Trophoblast cell (in vitro differentiated cells and primary cell): ENCODE measurements around the gene HRG.

Experiments
- DNase-seq, 2 donors: peaks; one replicate each; pipeline ENCODE4 v3.0.0-alpha.2; 2016
- H2AFZ ChIP-seq: 2 replicates; pipeline ENCODE4 v1.6.1; 2013; ENCODE audit warnings: low read length, moderate library complexity, mild to moderate bottlenecking; ENCODE audit not compliant: insufficient read depth, poor library complexity
- H2AK5ac ChIP-seq: 2 replicates; pipeline ENCODE4 v1.6.1; 2013; ENCODE audit warnings: mild to moderate bottlenecking, low read length
- H2BK120ac ChIP-seq: 2 replicates; pipeline ENCODE4 v1.6.1; 2013; ENCODE audit warnings: low read length, mild to moderate bottlenecking, moderate library complexity; ENCODE audit not compliant: insufficient read depth, poor library complexity
- H2BK12ac ChIP-seq: 2 replicates; pipeline ENCODE4 v1.6.1; 2013; ENCODE audit warnings: mild to moderate bottlenecking, low read length, moderate library complexity
- H2BK5ac ChIP-seq: 2 replicates; pipeline ENCODE4 v1.6.1; 2013; ENCODE audit warnings: low read length, low read depth, moderate library complexity, mild to moderate bottlenecking; ENCODE audit not compliant: poor library complexity
- H3K14ac ChIP-seq: 2 replicates; pipeline ENCODE4 v1.6.1; 2013; ENCODE audit warnings: mild to moderate bottlenecking, low read length
- H3K18ac ChIP-seq: 2 replicates; pipeline ENCODE4 v1.6.1; 2013; ENCODE audit warnings: mild to moderate bottlenecking, low read length
- H3K23ac ChIP-seq: 2 replicates; pipeline ENCODE4 v1.6.1; 2013; ENCODE audit warnings: low read length
- H3K27ac ChIP-seq: 2 replicates; pipeline ENCODE4 v1.5.1; 2013; ENCODE audit warnings: low read depth, mild to moderate bottlenecking, inconsistent platforms, low read length, moderate library complexity
- H3K27me3 ChIP-seq: 2 replicates; pipeline ENCODE4 v1.6.1; 2013; ENCODE audit warnings: inconsistent platforms, mild to moderate bottlenecking, low read length, moderate library complexity; ENCODE audit not compliant: insufficient read depth
- H3K36me3 ChIP-seq, 2 experiments: 1 replicate in 1 of 2; 2 replicates in 1 of 2; pipeline ENCODE4 v1.6.1; 2013; ENCODE audit warnings: low read length in 2 of 2, mild to moderate bottlenecking in 2 of 2, moderate library complexity in 1 of 2; ENCODE audit not compliant: insufficient read depth in 2 of 2, control insufficient read depth in 1 of 2
- H3K4ac ChIP-seq: 2 replicates; pipeline ENCODE4 v1.6.1; 2013; ENCODE audit warnings: low read depth, mild to moderate bottlenecking, low read length, moderate library complexity
- H3K4me1 ChIP-seq, 2 experiments: 1 replicate in 1 of 2; 2 replicates in 1 of 2; pipeline ENCODE4 v1.6.1; 2013; ENCODE audit warnings: low read length in 2 of 2, mild to moderate bottlenecking in 2 of 2, moderate library complexity in 1 of 2; ENCODE audit not compliant: insufficient read depth in 2 of 2, control insufficient read depth in 1 of 2
- H3K4me2 ChIP-seq: 2 replicates; pipeline ENCODE4 v1.6.1; 2013; ENCODE audit warnings: inconsistent platforms, mild to moderate bottlenecking, low read length, moderate library complexity
- H3K4me3 ChIP-seq: 2 replicates; pipeline ENCODE4 v1.5.1; 2013; ENCODE audit warnings: mild to moderate bottlenecking, low read depth, low read length, inconsistent platforms
- H3K79me1 ChIP-seq: one replicate; pipeline ENCODE4 v1.6.1; 2013; ENCODE audit warnings: low read length
- H3K79me2 ChIP-seq: 2 replicates; pipeline ENCODE4 v1.6.1; 2013; ENCODE audit warnings: low read length, mild to moderate bottlenecking; ENCODE audit not compliant: control insufficient read depth, insufficient read depth, poor library complexity
- H3K9ac ChIP-seq: 2 replicates; pipeline ENCODE4 v1.6.1; 2013; ENCODE audit warnings: mild to moderate bottlenecking, low read length
- H3K9me3 ChIP-seq: 2 replicates; pipeline ENCODE4 v1.6.1; 2013; ENCODE audit warnings: low read depth, mild to moderate bottlenecking, control low read depth, inconsistent platforms, low read length; ENCODE audit not compliant: insufficient read depth
- H4K12ac ChIP-seq: 2 replicates; pipeline ENCODE4 v1.6.1; 2013; ENCODE audit warnings: low read depth, mild to moderate bottlenecking, low read length, moderate library complexity
- H4K8ac ChIP-seq: 2 replicates; pipeline ENCODE4 v1.6.1; 2013; ENCODE audit warnings: low read depth, mild to moderate bottlenecking, low read length, moderate library complexity
- H4K91ac ChIP-seq: one replicate; pipeline ENCODE4 v1.6.1; 2013; ENCODE audit warnings: low read depth, mild to moderate bottlenecking, low read length, moderate library complexity
- WGBS: extraction: QIAGEN DNeasy Blood & Tissue Kit; methylation state at CpG from one replicate; pipeline ENCODE4 v1.1.7; 2013; ENCODE audit warnings: missing lambda C conversion rate; ENCODE audit not compliant: insufficient read length, insufficient coverage; ENCODE audit errors: extremely low coverage; 5-methylcytosine and 5-hydroxymethylcytosine counted together

The HRG gene

DNA sequence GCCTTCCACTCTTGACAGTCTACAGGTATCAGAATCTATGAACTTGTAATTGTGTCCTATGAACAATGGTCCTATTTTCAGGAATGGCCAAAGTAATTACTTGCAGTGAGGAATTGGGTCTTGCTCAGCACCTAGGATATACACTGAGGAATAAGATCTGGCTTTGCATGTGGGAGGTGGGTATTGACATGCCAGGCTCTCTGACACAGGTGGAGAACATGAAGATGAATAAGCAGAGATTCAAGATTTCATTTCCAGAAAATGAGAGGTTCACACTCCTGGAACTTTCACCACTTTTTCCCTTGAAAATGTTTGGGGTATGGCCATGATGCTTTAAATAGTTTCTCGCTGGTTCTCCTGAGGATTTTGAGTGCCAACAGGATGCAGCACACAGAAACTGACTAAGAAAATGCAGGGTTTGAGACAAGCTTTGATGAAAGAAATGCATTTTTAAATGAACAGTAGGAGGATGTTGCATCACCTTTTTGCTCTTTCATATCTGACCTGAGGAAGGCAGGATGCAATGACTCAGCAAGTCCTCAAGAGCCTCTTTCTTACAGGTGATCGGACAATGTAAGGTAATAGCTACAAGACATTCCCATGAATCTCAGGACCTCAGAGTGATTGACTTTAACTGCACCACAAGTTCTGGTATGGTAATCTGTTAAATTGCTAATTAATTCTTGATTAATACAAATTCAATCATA, 3.7 kb downstream of the HRG start:
- no peak overlapping the region for H4K91ac ChIP-seq
- H3K36me3 ChIP-seq, result no peaks in the 10 kb centered on the region
- peaks cover 0 to 2% of the 10 kb centered on the region in 2 experiments for H3K4me1 ChIP-seq
- no peaks in the 10 kb centered on the region for H3K9me3 ChIP-seq
- H3K79me2 ChIP-seq, result no peaks in the 10 kb centered on the region
- no peak overlapping the region for H2BK5ac ChIP-seq
- no peak overlapping the region for H4K12ac ChIP-seq
- no peak overlapping the region for H3K27ac ChIP-seq
- H4K8ac ChIP-seq, result no peak overlapping the region
- H3K18ac ChIP-seq, result no peak overlapping the region
- no peak overlapping the region for H3K14ac ChIP-seq
- no peak overlapping the region for H2AFZ ChIP-seq
- no peak overlapping the region for H3K23ac ChIP-seq
- no CpG with 5 or more reads among the region's 2 CpGs for WGBS
- no peaks in the 10 kb centered on the region for H3K79me1 ChIP-seq
- no peak overlapping the region for H3K4me2 ChIP-seq
- no peak overlapping the region for H3K4ac ChIP-seq
- no peaks in the 10 kb centered on the region for H3K27me3 ChIP-seq
- H2BK120ac ChIP-seq, result no peak overlapping the region
- peak in 1 of 2 donors; percentile 28 for DNase-seq
- H2BK12ac ChIP-seq, result no peak overlapping the region
- no peak overlapping the region for H3K4me3 ChIP-seq
- H3K9ac ChIP-seq, result no peak overlapping the region
- no peak overlapping the region for H2AK5ac ChIP-seq

DNA sequence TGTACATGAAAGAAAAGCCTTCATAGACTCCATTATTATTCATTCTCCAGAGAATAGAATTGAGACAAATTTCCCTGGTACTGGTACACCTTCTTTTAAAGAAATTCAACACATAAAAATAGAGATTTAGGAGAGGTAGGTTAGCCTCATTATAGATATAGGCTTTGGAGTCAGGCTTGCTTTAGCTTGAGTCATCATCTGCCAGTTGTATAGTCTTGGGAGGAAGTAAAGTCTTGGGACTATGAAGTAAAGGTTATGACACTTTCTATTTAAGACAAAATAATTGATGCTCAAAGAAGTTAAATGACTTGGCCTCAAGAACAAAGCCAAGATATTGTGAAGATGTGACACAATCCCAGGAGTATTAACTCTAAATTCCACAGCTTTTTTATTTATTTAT, 4.3 kb downstream of the HRG start:
- Histone ChIP-seq H3K9me3 (no peaks in the 10 kb centered on the region), H2AK5ac (no peak overlapping the region), H3K79me1 (no peaks in the 10 kb centered on the region)

GRCh38 chr3:186671051-186671450, 5.2 kb downstream of the HRG start:
- H3K18ac ChIP-seq, result no peak overlapping the region
- H3K27ac ChIP-seq, result no peak overlapping the region
- H3K14ac ChIP-seq, result no peak overlapping the region
- no peak overlapping the region for H3K23ac ChIP-seq
- DNase-seq, result no peak
- no peaks in the 10 kb centered on the region for H3K79me2 ChIP-seq
- H4K91ac ChIP-seq, result no peak overlapping the region
- H3K36me3 ChIP-seq, result no peaks in the 10 kb centered on the region
- H2BK5ac ChIP-seq, result no peak overlapping the region
- no peaks in the 10 kb centered on the region for H3K9me3 ChIP-seq
- no peak overlapping the region for H2BK120ac ChIP-seq
- H3K27me3 ChIP-seq, result no peaks in the 10 kb centered on the region
- no peaks in the 10 kb centered on the region for H3K79me1 ChIP-seq
- H4K12ac ChIP-seq, result no peak overlapping the region
- peaks cover 0 to 2% of the 10 kb centered on the region in 2 experiments for H3K4me1 ChIP-seq
- H3K4me2 ChIP-seq, result no peak overlapping the region
- WGBS, result no CpG with 5 or more reads among the region's 3 CpGs
- no peak overlapping the region for H4K8ac ChIP-seq
- no peak overlapping the region for H2BK12ac ChIP-seq
- no peak overlapping the region for H2AK5ac ChIP-seq
- no peak overlapping the region for H3K4me3 ChIP-seq
- no peak overlapping the region for H2AFZ ChIP-seq
- H3K9ac ChIP-seq, result no peak overlapping the region
- no peak overlapping the region for H3K4ac ChIP-seq

More for the DNA sequence above, 4.3 kb downstream of the HRG start:
- Histone ChIP-seq H3K36me3 (no peaks in the 10 kb centered on the region), H3K27me3 (no peaks in the 10 kb centered on the region), H3K4me2 (no peak overlapping the region), H2BK12ac (no peak overlapping the region), H3K14ac (no peak overlapping the region), H2BK120ac (no peak overlapping the region), H3K27ac (no peak overlapping the region), H3K9ac (no peak overlapping the region), H3K23ac (no peak overlapping the region), H3K4me1 (peaks cover 0 to 2% of the 10 kb centered on the region in 2 experiments), H2AFZ (no peak overlapping the region), H3K4ac (no peak overlapping the region), H3K79me2 (no peaks in the 10 kb centered on the region), H4K12ac (no peak overlapping the region), H3K4me3 (no peak overlapping the region), H3K18ac (no peak overlapping the region), H4K8ac (no peak overlapping the region), H4K91ac (no peak overlapping the region), H2BK5ac (no peak overlapping the region)
- DNase-seq, result no peak

DNA sequence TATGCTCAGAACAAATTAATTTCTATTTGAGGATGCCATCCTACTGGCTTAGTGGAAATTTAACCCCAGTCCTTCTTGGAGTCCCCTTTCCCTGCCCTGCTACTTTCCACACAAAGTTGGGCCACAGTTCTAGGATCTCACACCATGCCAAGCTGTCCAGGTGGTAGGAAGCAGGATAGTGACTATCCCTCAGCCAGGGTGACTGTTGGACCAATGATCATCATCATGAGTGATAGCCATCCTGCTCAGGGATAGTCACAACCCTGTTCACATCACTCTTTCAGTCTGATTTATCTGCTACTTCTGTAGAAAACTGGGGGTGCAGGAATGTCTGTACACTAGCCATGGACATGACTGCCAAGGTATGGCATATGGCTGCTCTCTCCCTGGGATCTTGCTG, 12.8 kb downstream of the HRG start:
- H3K27ac ChIP-seq, result no peak overlapping the region
- H3K9ac ChIP-seq, result no peak overlapping the region
- DNase-seq, result no peak
- no peak overlapping the region for H4K91ac ChIP-seq
- H4K8ac ChIP-seq, result no peak overlapping the region
- no peak overlapping the region for H4K12ac ChIP-seq
- H3K79me1 ChIP-seq, result no peaks in the 10 kb centered on the region
- H3K9me3 ChIP-seq, result no peaks in the 10 kb centered on the region
- no peak overlapping the region for H2BK5ac ChIP-seq
- no peak overlapping the region for H3K4me2 ChIP-seq
- H3K27me3 ChIP-seq, result no peaks in the 10 kb centered on the region
- H3K4ac ChIP-seq, result no peak overlapping the region
- no peak overlapping the region for H3K18ac ChIP-seq
- no peaks in the 10 kb centered on the region for H3K79me2 ChIP-seq
- no peak overlapping the region for H3K23ac ChIP-seq
- no peak overlapping the region for H3K4me3 ChIP-seq
- no peak overlapping the region for H2AFZ ChIP-seq
- no peaks in the 10 kb centered on the region for H3K4me1 ChIP-seq
- no peak overlapping the region for H3K14ac ChIP-seq
- H2AK5ac ChIP-seq, result no peak overlapping the region
- no peak overlapping the region for H2BK12ac ChIP-seq
- H3K36me3 ChIP-seq, result no peaks in the 10 kb centered on the region
- H2BK120ac ChIP-seq, result no peak overlapping the region
